ENCODE data around the gene PCSK7.

PCSK7 gene

DNA sequence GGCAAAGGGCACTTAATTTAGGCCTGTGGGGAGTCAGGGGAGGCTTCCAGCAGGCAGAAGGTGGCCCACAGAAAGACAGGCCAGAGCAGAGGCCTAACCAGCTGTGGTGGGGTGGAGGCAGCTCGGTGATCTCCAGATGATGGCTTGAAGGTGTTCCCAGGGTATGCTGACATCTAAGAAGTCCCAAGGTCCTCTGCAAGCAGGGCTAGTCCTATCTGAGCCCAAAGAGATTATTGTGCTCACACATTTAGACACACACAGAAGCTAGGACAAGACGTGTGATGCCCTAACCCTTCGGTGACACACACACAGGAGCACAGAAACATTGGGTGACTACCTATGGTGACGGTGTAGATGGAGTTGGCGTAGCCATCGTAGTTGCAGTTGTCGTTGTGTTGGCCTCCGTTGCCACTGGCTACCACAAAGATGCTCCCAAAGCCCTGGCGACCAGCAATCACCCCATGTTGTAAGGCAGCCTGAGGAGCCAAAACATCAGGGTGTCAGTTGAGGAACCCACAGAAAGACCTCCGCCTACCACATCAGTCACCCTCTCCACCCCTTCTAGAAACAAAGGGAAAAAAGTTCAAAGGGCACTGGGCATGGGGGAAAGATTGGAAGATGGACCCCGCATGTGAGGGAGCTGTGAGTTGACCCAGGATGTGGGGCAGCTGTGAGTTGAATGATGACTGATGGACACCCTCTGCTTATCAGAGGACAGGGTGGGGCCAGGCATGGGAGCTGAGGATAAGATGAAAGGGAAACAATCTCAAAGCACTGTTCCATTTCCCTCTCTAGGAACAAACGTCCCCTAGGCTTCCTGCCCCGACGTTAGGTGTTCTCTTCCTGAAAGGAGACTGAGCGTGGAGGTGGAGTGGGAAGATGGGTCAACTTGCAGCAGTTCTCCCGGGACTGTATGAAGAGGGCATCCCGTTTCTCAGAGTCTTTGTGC lies 7.9 kb downstream of the PCSK7 start:
- H3K36me3 ChIP-seq, result peaks cover 56% of the 10 kb centered on the region
- TF ChIP-seq, protein P1, sequence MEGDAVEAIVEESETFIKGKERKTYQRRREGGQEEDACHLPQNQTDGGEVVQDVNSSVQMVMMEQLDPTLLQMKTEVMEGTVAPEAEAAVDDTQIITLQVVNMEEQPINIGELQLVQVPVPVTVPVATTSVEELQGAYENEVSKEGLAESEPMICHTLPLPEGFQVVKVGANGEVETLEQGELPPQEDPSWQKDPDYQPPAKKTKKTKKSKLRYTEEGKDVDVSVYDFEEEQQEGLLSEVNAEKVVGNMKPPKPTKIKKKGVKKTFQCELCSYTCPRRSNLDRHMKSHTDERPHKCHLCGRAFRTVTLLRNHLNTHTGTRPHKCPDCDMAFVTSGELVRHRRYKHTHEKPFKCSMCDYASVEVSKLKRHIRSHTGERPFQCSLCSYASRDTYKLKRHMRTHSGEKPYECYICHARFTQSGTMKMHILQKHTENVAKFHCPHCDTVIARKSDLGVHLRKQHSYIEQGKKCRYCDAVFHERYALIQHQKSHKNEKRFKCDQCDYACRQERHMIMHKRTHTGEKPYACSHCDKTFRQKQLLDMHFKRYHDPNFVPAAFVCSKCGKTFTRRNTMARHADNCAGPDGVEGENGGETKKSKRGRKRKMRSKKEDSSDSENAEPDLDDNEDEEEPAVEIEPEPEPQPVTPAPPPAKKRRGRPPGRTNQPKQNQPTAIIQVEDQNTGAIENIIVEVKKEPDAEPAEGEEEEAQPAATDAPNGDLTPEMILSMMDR (IDR thresholded peaks at IDR 0.05; ENCODE audit: low read depth, low read length), result no peak

DNA sequence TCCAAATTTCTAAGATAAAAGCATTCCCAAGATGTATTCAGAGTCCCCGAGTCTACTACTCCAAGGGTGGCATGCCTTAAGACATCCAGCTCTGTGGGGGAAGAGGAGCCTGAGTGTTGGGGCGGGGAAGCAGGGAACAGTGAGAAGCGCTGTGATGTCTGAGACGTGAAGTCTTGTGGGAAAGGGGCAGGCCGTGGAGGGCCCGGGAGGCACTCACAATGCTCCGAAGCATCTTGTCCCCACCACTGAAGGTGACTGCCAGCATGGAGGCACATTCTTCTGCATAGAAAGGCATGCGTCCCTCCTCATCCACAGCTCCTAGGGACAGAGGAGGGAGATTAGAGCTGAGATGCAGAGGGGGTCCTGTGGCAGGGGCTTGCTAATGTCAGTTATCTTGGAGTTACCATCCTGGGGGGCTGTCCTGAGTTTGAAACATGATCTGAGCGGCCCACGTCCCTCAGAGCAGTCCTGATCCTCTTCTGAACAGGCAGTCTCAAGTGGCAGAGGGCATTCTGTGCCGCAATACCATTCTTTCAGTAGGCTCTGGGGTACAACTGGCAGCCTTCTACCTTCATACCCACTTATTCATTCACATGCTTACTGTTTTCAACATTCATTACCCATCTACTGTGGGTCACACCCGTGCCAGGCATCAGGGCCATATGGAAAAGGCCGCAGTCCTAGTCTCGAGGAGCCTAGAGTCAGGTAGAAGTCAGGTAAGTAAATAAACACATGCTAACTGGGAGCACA lies 8.7 kb downstream of the PCSK7 start:
- Histone ChIP-seq H3K4me1 (no peaks in the 10 kb centered on the region), H3K4me3 (ENCODE audit: low read depth, low read length) (no peak overlapping the region), H3K36me3 (peaks cover 58% of the 10 kb centered on the region), H3K27me3 (no peaks in the 10 kb centered on the region), H3K9me3 (no peaks in the 10 kb centered on the region)
- DNase-seq, result no peak
- TF ChIP-seq, protein P1 (IDR thresholded peaks at IDR 0.05; ENCODE audit: low read depth, low read length), result no peak

More for the DNA sequence above, 7.9 kb downstream of the PCSK7 start:
- Histone ChIP-seq H3K4me3 (ENCODE audit: low read depth, low read length) (no peak overlapping the region), H3K27me3 (no peaks in the 10 kb centered on the region), H3K4me1 (no peaks in the 10 kb centered on the region), H3K9me3 (no peaks in the 10 kb centered on the region)
- DNase-seq, result no peak

DNA sequence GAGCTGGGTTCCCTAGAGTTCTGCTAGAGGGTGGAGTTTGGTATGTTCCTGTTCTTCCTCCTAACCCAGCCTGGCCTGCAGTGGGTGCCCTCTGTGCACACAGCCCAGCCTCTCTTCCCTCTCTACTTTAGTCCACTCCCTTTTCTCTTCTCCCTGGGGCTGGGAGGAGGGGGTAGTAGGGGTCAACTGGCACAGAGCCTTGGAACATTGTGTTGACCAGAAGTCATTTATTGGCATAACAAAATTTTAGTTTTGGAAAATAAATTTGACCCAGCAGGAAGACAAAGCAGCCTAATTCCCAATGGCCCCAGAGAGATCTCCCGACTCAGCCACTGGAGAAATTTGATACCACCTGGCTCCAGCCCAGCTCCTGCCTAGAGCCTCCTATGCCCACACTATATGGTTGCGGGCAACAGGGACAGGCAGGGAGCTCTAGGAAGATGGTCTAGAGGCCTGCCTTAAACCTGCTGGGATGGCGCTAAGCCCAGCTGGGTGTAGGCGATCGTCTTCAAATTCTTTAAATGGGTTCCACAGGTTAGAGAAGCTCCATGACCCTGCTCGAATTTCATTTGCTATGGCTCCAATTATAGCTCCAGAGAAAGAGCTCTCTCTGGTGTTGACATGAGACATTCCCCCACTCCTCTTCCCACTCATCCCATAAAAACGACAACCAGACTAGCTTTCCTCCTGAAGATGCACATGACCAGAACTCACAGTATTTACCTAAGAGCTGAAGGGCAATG lies 9.9 kb downstream of the PCSK7 start:
- Histone ChIP-seq H3K36me3 (peaks cover 58% of the 10 kb centered on the region), H3K4me3 (ENCODE audit: low read depth, low read length) (no peak overlapping the region), H3K27me3 (no peaks in the 10 kb centered on the region), H3K4me1 (no peaks in the 10 kb centered on the region), H3K9me3 (no peaks in the 10 kb centered on the region)
- TF ChIP-seq, protein P1 (IDR thresholded peaks at IDR 0.05; ENCODE audit: low read depth, low read length), result no peak
- DNase-seq, result no peak

DNA sequence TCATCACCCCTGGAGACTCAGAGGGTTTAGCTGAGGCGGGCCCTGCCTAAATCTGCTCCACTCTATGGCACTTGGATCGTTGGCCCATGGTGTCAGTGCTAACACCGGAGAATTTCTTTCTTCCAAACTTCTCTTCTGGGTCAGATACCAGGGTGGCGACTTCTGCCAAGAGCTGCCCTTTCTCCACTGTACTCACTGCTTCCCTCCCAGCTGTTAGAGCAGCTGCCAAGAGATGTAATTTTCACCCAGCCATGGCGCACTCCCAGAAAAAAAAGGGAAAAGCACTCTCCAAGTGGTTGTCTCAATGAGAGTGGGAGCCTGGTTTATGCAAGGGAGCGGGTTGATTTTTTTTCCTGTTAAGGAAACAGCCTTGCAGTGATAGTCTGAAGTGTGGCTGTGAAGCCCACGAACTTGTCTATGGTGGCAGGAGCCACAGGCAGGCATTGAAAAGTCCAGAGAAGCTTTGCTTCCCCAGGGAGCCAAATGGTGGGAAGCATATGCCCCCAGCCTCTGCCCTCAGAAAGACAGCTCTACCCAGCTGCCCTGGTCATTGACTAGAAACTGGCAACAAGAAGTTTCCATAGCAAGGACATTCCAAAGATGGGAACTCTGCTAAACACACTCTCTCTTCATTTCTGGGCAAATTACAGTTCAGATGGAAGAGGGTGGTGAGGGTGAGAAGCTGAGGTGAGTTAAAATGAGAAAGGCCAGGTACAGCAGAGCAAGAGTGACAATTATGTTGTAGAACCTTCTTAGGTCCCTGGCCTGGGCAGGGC lies 10.7 kb downstream of the PCSK7 start:
- Histone ChIP-seq H3K36me3 (peaks cover 55% of the 10 kb centered on the region), H3K9me3 (no peaks in the 10 kb centered on the region)
- no peak for DNase-seq

DNA sequence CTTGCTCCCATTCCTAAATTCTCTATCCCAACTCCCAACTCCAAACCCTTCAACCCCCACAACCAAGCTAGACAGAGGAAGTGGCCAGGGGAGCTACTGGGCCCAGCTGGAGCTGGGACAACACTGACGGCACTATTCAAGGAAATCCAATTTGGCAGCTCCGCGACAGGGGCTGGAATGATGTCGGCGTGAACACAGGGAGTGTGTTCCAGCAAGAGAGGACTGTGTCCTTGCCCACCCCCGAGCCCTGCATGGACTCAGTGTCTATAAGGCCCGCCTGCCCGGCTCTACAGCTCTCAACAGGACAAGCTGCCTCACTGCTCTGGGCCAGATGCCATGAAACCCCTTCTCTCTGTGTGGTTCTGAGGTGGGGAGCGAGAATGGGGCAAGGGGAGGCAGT lies 11.3 kb downstream of the PCSK7 start:
- H3K36me3 ChIP-seq, result peaks cover 57% of the 10 kb centered on the region

More for the DNA sequence above, 10.7 kb downstream of the PCSK7 start:
- TF ChIP-seq, protein P1 (IDR thresholded peaks at IDR 0.05; ENCODE audit: low read depth, low read length), result no peak
- Histone ChIP-seq H3K27me3 (no peaks in the 10 kb centered on the region), H3K4me1 (no peaks in the 10 kb centered on the region), H3K4me3 (ENCODE audit: low read depth, low read length) (no peak overlapping the region)

More for the DNA sequence above, 11.3 kb downstream of the PCSK7 start:
- Histone ChIP-seq H3K9me3 (no peaks in the 10 kb centered on the region), H3K4me1 (no peaks in the 10 kb centered on the region), H3K27me3 (no peaks in the 10 kb centered on the region), H3K4me3 (ENCODE audit: low read depth, low read length) (no peak overlapping the region)
- no peak for DNase-seq
- TF ChIP-seq, protein P1 (IDR thresholded peaks at IDR 0.05; ENCODE audit: low read depth, low read length), result no peak
